ENCODE data around the gene CMTM5. TPM values are rescaled to one million over a fixed set of nuclear protein-coding genes. Genes with fewer than 3 reads are reported as not detected.

CMTM5 gene
- total RNA-seq, 1 experiment from 2014 or later = not detected

GRCh38 chr14:23421594-23421993 lies 44.7 kb downstream of the CMTM5 start:
- CTCF ChIA-PET = no interaction called here

GRCh38 chr14:23423657-23424056 lies 46.8 kb downstream of the CMTM5 start:
- CTCF ChIA-PET = interaction anchor here (0.5 kb wide), 1 partner anchor 138 kb away, joined by 7 read pairs; no protein-coding TSS in a partner anchor
- POLR2A ChIA-PET = no interaction called here
- no peak for ATAC-seq
- in situ Hi-C loops (cut with HindIII; ENCODE audit: low pct_unique_long_range_greater_than_20kb, low sequenced_read_pairs) = no loop called here
- intact Hi-C loops (cut with micrococcal nuclease; ENCODE audit: unreplicated experiment) = no loop called here
- Histone ChIP-seq H3K27ac (ENCODE audit: low read length) (no peak overlapping the region), H3K4me1 (ENCODE audit: control insufficient read depth, insufficient read depth, low read length) (no peaks in the 10 kb centered on the region), H3K4me3 (ENCODE audit: low read depth in 2 of 2, low read length in 2 of 2) (no peak overlapping the region), H3K27me3 (ENCODE audit: control insufficient read depth, insufficient read depth, low read length) (no peaks in the 10 kb centered on the region), H3K9me3 (ENCODE audit: control insufficient read depth, insufficient read depth, low read depth, low read length) (no peaks in the 10 kb centered on the region), H3K36me3 (ENCODE audit: control insufficient read depth, insufficient read depth, low read length) (no peaks in the 10 kb centered on the region)
- no TSS peak for BruUV-seq (replicated peaks)
- DNase-seq (ENCODE audit: low read depth, low spot score) = no peak
- TF ChIP-seq TCF7L2 (IDR thresholded peaks at IDR 0.05; ENCODE audit: low read depth, low read length) = no peak
- no peak for TF ChIP-seq REST (IDR thresholded peaks at IDR 0.05; ENCODE audit: insufficient read depth in 1 of 2, low read depth in 2 of 2, low read length in 1 of 2)
- no peak for TF ChIP-seq CTCF (IDR thresholded peaks at IDR 0.05)
- TF ChIP-seq SIN3A (IDR thresholded peaks at IDR 0.05; ENCODE audit: borderline replicate concordance, insufficient read depth, low read depth, low read length) = no peak
- TF ChIP-seq POLR2AphosphoS5 (IDR thresholded peaks at IDR 0.05; ENCODE audit: low read depth, low read length) = no peak

More at GRCh38 chr14:23421594-23421993, 44.7 kb downstream of the CMTM5 start:
- no peak overlapping the region for H3K27ac ChIP-seq (ENCODE audit: low read length)
- in situ Hi-C loops (cut with HindIII; ENCODE audit: low pct_unique_long_range_greater_than_20kb, low sequenced_read_pairs) (no loop called here), intact Hi-C loops (cut with micrococcal nuclease; ENCODE audit: unreplicated experiment) (no loop called here)
- ATAC-seq (no peak), DNase-seq (ENCODE audit: low read depth, low spot score) (no peak)
- no TSS peak for BruUV-seq (replicated peaks)
- no peaks in the 10 kb centered on the region for H3K9me3 ChIP-seq (ENCODE audit: control insufficient read depth, insufficient read depth, low read depth, low read length)
- no peaks in the 10 kb centered on the region for H3K36me3 ChIP-seq (ENCODE audit: control insufficient read depth, insufficient read depth, low read length)
- no peak overlapping the region for H3K4me3 ChIP-seq (ENCODE audit: low read depth in 2 of 2, low read length in 2 of 2)
- POLR2A ChIA-PET = no interaction called here
- H3K4me1 ChIP-seq (ENCODE audit: control insufficient read depth, insufficient read depth, low read length) = no peaks in the 10 kb centered on the region
- TF ChIP-seq CTCF (IDR thresholded peaks at IDR 0.05) = no peak
- TF ChIP-seq REST (IDR thresholded peaks at IDR 0.05; ENCODE audit: insufficient read depth in 1 of 2, low read depth in 2 of 2, low read length in 1 of 2) = no peak
- TF ChIP-seq TCF7L2 (IDR thresholded peaks at IDR 0.05; ENCODE audit: low read depth, low read length) = no peak
- TF ChIP-seq SIN3A (IDR thresholded peaks at IDR 0.05; ENCODE audit: borderline replicate concordance, insufficient read depth, low read depth, low read length) = no peak
- TF ChIP-seq POLR2AphosphoS5 (IDR thresholded peaks at IDR 0.05; ENCODE audit: low read depth, low read length) = no peak
- H3K27me3 ChIP-seq (ENCODE audit: control insufficient read depth, insufficient read depth, low read length) = no peaks in the 10 kb centered on the region
